ENCODE measurements around the gene ST6GAL1.

The ST6GAL1 gene

GRCh38 chr3:186989429-186989828, 59.1 kb downstream of the ST6GAL1 start:
- TF ChIP-seq GATA2 (IDR thresholded peaks at IDR 0.05; ENCODE audit: low read depth, low read length) = no peak
- no peak for TF ChIP-seq GATA3 (IDR thresholded peaks at IDR 0.05; ENCODE audit: low read depth, low read length)

GRCh38 chr3:186990277-186990676, 60.0 kb downstream of the ST6GAL1 start:
- TF ChIP-seq GATA2 (IDR thresholded peaks at IDR 0.05; ENCODE audit: low read depth, low read length) (no peak), GATA3 (IDR thresholded peaks at IDR 0.05; ENCODE audit: low read depth, low read length) (no peak)

GRCh38 chr3:186990878-186991308, 60.6 kb downstream of the ST6GAL1 start:
- no peak for TF ChIP-seq GATA3 (IDR thresholded peaks at IDR 0.05; ENCODE audit: low read depth, low read length)
- no peak for TF ChIP-seq GATA2 (IDR thresholded peaks at IDR 0.05; ENCODE audit: low read depth, low read length)

DNA sequence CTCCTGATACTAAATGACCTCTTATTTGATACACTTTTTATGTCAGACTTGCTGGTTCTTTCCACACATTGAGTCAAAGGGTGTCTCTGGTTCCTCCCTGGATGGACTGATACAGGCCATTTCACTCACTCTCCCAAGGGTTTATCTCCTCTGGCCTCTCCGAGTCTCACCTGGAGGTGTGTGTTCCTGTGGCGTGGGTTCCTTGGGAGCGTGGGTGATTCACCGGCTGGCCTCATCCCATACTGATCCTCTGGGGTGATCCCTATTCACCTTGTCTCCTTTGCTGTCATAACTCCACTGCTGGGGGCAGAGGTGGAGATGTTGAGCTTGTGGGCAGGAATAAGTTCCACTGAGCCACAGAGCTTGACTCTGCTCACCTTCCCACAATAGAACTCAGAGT, 61.1 kb downstream of the ST6GAL1 start:
- TF ChIP-seq GATA3 (IDR thresholded peaks at IDR 0.05; ENCODE audit: low read depth, low read length) = no peak
- no peak for TF ChIP-seq GATA2 (IDR thresholded peaks at IDR 0.05; ENCODE audit: low read depth, low read length)

- no peak for TF ChIP-seq GATA3 (IDR thresholded peaks at IDR 0.05; ENCODE audit: low read depth, low read length)
- TF ChIP-seq GATA2 (IDR thresholded peaks at IDR 0.05; ENCODE audit: low read depth, low read length) = no peak
Measured at GRCh38 chr3:186993210-186993782, 63.0 kb downstream of the ST6GAL1 start.

GRCh38 chr3:186994000-186994955, 64.0 kb downstream of the ST6GAL1 start:
- TF ChIP-seq GATA2 (IDR thresholded peaks at IDR 0.05; ENCODE audit: low read depth, low read length) = no peak
- TF ChIP-seq GATA3 (IDR thresholded peaks at IDR 0.05; ENCODE audit: low read depth, low read length) = no peak

- TF ChIP-seq GATA2 (IDR thresholded peaks at IDR 0.05; ENCODE audit: low read depth, low read length) = no peak
Measured at GRCh38 chr3:186996356-186996755, 66.0 kb downstream of the ST6GAL1 start.

- TF ChIP-seq GATA3 (IDR thresholded peaks at IDR 0.05; ENCODE audit: low read depth, low read length) (no peak), GATA2 (IDR thresholded peaks at IDR 0.05; ENCODE audit: low read depth, low read length) (no peak)
Measured at GRCh38 chr3:186997061-186997460, 66.7 kb downstream of the ST6GAL1 start.

- TF ChIP-seq GATA2 (IDR thresholded peaks at IDR 0.05; ENCODE audit: low read depth, low read length) (no peak), GATA3 (IDR thresholded peaks at IDR 0.05; ENCODE audit: low read depth, low read length) (no peak)
Measured at GRCh38 chr3:186997473-186997939, 67.2 kb downstream of the ST6GAL1 start.

- TF ChIP-seq GATA2 (IDR thresholded peaks at IDR 0.05; ENCODE audit: low read depth, low read length) (no peak), GATA3 (IDR thresholded peaks at IDR 0.05; ENCODE audit: low read depth, low read length) (no peak)
Measured at GRCh38 chr3:186998937-186999368, 68.6 kb downstream of the ST6GAL1 start.

DNA sequence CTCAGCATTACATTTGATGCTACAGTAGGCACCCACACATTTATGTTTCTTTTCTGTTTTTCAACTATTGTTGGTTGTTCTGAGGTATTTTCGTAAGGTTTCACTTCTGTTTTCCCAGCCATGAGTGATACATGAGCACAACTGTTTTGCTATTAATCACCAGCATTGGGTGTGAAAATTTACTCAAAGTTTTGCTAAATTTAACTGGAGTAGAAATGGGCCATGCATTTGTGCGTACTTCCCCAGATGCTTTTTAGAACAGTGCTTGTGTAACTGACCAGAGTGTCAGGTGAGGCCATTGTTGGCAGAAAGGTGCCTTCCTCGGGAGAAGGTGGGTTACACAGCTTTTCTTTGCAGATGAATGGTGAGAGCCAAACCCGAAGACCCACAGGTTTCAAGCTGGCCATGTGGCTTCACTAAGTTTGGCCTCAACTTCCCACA, 70.4 kb downstream of the ST6GAL1 start:
- TF ChIP-seq GATA3 (IDR thresholded peaks at IDR 0.05; ENCODE audit: low read depth, low read length) = no peak
- no peak for TF ChIP-seq GATA2 (IDR thresholded peaks at IDR 0.05; ENCODE audit: low read depth, low read length)

GRCh38 chr3:187002915-187003314, 72.6 kb downstream of the ST6GAL1 start:
- TF ChIP-seq GATA2 (IDR thresholded peaks at IDR 0.05; ENCODE audit: low read depth, low read length) (no peak), GATA3 (IDR thresholded peaks at IDR 0.05; ENCODE audit: low read depth, low read length) (no peak)

GRCh38 chr3:187005827-187006481, 75.6 kb downstream of the ST6GAL1 start:
- TF ChIP-seq GATA2 (IDR thresholded peaks at IDR 0.05; ENCODE audit: low read depth, low read length) = no peak
- TF ChIP-seq GATA3 (IDR thresholded peaks at IDR 0.05; ENCODE audit: low read depth, low read length) = no peak
